ENCODE measurements around the gene TAF9.

The TAF9 gene

DNA sequence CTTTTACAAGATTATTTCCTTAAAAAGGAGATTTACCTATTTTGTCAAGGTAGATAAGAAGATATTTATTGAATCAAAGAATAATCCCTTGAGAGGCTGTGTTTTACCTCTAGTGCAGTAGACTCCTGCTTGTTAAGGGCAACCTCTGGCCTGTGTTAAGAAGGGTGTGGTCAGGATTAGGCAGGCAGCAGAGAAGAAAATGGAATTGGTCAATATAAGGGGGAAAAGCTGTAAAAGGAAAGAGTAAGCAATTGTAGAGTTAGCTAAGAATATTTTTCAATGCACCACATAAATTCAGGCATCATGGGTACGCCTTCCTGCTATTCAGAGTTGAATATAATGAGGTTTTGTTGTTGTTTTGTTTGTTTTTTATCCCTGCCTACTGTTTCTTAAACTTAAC lies 43.0 kb downstream of the TAF9 start:
- no peak for FAIRE-seq

DNA sequence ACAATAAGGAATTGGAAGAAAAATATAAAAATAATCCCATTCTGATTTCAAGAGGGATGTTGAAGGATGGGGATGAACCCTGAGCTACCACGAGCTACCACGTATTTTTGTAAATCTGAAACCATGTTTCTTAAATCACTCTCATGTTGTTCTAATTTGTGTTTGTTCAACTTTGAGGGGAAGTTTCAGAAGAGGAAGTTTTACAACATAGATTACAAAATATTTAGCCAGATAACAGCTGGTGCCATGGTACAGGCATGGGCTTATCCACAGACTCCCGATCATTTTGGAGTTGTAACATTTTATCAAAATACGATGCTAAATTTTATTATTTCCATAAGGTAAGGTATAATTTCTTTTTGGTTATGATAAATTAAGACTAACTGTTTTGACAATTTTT lies 51.9 kb downstream of the TAF9 start:
- TF ChIP-seq POLR2A (IDR thresholded peaks at IDR 0.05; ENCODE audit: low read depth, low read length): no peak
- no peak for DNase-seq (ENCODE audit: insufficient read length, low spot score)
- no peak for FAIRE-seq

More for the DNA sequence above, 43.0 kb downstream of the TAF9 start:
- no peak for DNase-seq (ENCODE audit: insufficient read length, low spot score)
- no peak for TF ChIP-seq POLR2A (IDR thresholded peaks at IDR 0.05; ENCODE audit: low read depth, low read length)

- no peak for TF ChIP-seq POLR2A (IDR thresholded peaks at IDR 0.05; ENCODE audit: low read depth, low read length)
- DNase-seq (ENCODE audit: insufficient read length, low spot score): no peak
- FAIRE-seq: no peak
These were observed 53.3 kb downstream of the TAF9 start for GRCh38 chr5:69315972-69316371.

All from H54 (cell line).